ENCODE data around the gene BBLN.
"Not testable (repeated sequence)": the region's sequence is repeated elsewhere in the genome, so short reads cannot be mapped to it uniquely, and the experiment has no call there.

The BBLN gene

GRCh38 chr9:128159784-128160602, at the start of gene BBLN:
Gene BBLN (plus strand): TSS chr9:128160265. CDS start chr9:128160408, 143 bp downstream.
- DNase-seq (ENCODE audit: low read depth) = peak; percentile 86

- DNase-seq (ENCODE audit: low read depth) = not testable (repeated sequence)
Measured at GRCh38 chr9:128111726-128112125, 48.3 kb upstream of the BBLN start.

GRCh38 chr9:128113526-128114325, 46.3 kb upstream of the BBLN start:
- DNase-seq (ENCODE audit: low read depth) = no peak

GRCh38 chr9:128114326-128115186, 45.5 kb upstream of the BBLN start:
- DNase-seq (ENCODE audit: low read depth) = no peak

- DNase-seq (ENCODE audit: low read depth) = no peak
Measured at GRCh38 chr9:128115187-128116103, 44.6 kb upstream of the BBLN start.

- DNase-seq (ENCODE audit: low read depth) = no peak
Measured at GRCh38 chr9:128116104-128117083, 43.7 kb upstream of the BBLN start.

- peak; percentile 85 for DNase-seq (ENCODE audit: low read depth)
Measured at GRCh38 chr9:128117613-128118471, 42.2 kb upstream of the BBLN start.

- no peak for DNase-seq (ENCODE audit: low read depth)
Measured at GRCh38 chr9:128118472-128118857, 41.6 kb upstream of the BBLN start.

- DNase-seq (ENCODE audit: low read depth) = no peak
Measured at GRCh38 chr9:128118971-128119665, 40.9 kb upstream of the BBLN start.

GRCh38 chr9:128120061-128120740, 39.9 kb upstream of the BBLN start:
- no peak for DNase-seq (ENCODE audit: low read depth)

GRCh38 chr9:128120741-128121465, 39.2 kb upstream of the BBLN start:
- DNase-seq (ENCODE audit: low read depth) = no peak

GRCh38 chr9:128121466-128121810, 38.6 kb upstream of the BBLN start:
- DNase-seq (ENCODE audit: low read depth) = no peak

GRCh38 chr9:128121924-128122808, 37.9 kb upstream of the BBLN start:
- DNase-seq (ENCODE audit: low read depth) = no peak

GRCh38 chr9:128122809-128123175, 37.3 kb upstream of the BBLN start:
- DNase-seq (ENCODE audit: low read depth) = no peak

GRCh38 chr9:128123451-128124080, 36.5 kb upstream of the BBLN start:
- no peak for DNase-seq (ENCODE audit: low read depth)

- no peak for DNase-seq (ENCODE audit: low read depth)
Measured at GRCh38 chr9:128124451-128124850, 35.6 kb upstream of the BBLN start.

Measured in stimulated activated CD8-positive, alpha-beta memory T cell treated with anti-CD3 and anti-CD28 coated beads, Interleukin-12 subunit alpha, Interleukin-12 subunit beta, amount 100 ng/mL, for 4 hours (primary cell).